Panc1 (cell line): ENCODE data around the gene DEUP1. TPM values are rescaled to one million over a fixed set of nuclear protein-coding genes. Genes with fewer than 3 reads are reported as not detected.

Experiments
- ATAC-seq: fragments of 200-7000 bp; cut with Tn5 transposase; 2 replicates; pipeline ENCODE4 v1.9.1; 2020; ENCODE audit warnings: mild to moderate bottlenecking, moderate library complexity
- BruUV-seq: library from RNA; stranded (reverse); fragments of 400-500 nt; replicated peaks from 2 replicates; lab custom pipeline; 2021; lab: Mats Ljungman, UMichigan
- CTCF ChIA-PET: fragments of 300-600 bp; sonication (Branson Sonifier 250); formaldehyde crosslinking; loops from one replicate; lab custom pipeline; 2022; ENCODE audit warnings: antibody characterized with exemption; lab: Charles Lee
- POLR2A ChIA-PET: fragments of 300-600 bp; sonication (Branson Sonifier 250); formaldehyde crosslinking; loops from one replicate; lab custom pipeline; 2022; ENCODE audit warnings: antibody characterized with exemption; lab: Charles Lee
- DNase-seq: peaks from one replicate; pipeline ENCODE4 v3.0.0-alpha.2; 2010; ENCODE audit warnings: low read depth, low spot score
- H3K27ac ChIP-seq: 2 replicates; pipeline ENCODE4 v1.5.1; 2011; ENCODE audit warnings: mild to moderate bottlenecking, low read length, inconsistent platforms
- H3K27me3 ChIP-seq: fragments of 200-500 bp; sonication (Bioruptor generic); 2 replicates; pipeline ENCODE4 v1.6.0; 2014; ENCODE audit warnings: low read length, inconsistent platforms; ENCODE audit not compliant: control insufficient read depth, insufficient read depth
- H3K36me3 ChIP-seq: fragments of 200-500 bp; sonication (Bioruptor generic); 2 replicates; pipeline ENCODE4 v1.5.1; 2014; ENCODE audit warnings: inconsistent platforms, mild to moderate bottlenecking, low read length, moderate library complexity; ENCODE audit not compliant: control insufficient read depth, insufficient read depth
- H3K4me1 ChIP-seq: 2 replicates; pipeline ENCODE4 v1.5.1; 2011; ENCODE audit warnings: inconsistent platforms, mild to moderate bottlenecking, low read length, moderate library complexity; ENCODE audit not compliant: control insufficient read depth, insufficient read depth
- H3K4me3 ChIP-seq, 2 experiments: 2 replicates each; pipeline ENCODE4 v1.5.1; 2011 to 2012; ENCODE audit warnings: low read depth in 2 of 2, low read length in 2 of 2, mild to moderate bottlenecking in 2 of 2, inconsistent platforms in 1 of 2, moderate library complexity in 1 of 2
- H3K9me3 ChIP-seq: fragments of 200-500 bp; sonication (Bioruptor generic); 2 replicates; pipeline ENCODE4 v1.5.1; 2014; ENCODE audit warnings: low read depth, mild to moderate bottlenecking, inconsistent platforms, low read length, moderate library complexity; ENCODE audit not compliant: control insufficient read depth, insufficient read depth
- CTCF ChIP-seq: fragments of 450-650 bp; IDR thresholded peaks from 2 replicates; pipeline ENCODE4 v1.5.1; 2017; ENCODE audit warnings: mild to moderate bottlenecking
- POLR2AphosphoS5 ChIP-seq: IDR thresholded peaks from 2 replicates; pipeline ENCODE4 v1.6.1; 2012; ENCODE audit warnings: mild to moderate bottlenecking, low read depth, low read length, moderate library complexity
- REST ChIP-seq, 2 experiments: IDR thresholded peaks; 2 replicates each; pipeline ENCODE4 v1.6.1; 2011 to 2012; ENCODE audit warnings: low read depth in 2 of 2, control low read depth in 1 of 2, low read length in 1 of 2, mild to moderate bottlenecking in 1 of 2, moderate library complexity in 1 of 2; ENCODE audit not compliant: insufficient read depth in 1 of 2
- SIN3A ChIP-seq: IDR thresholded peaks from 2 replicates; pipeline ENCODE4 v1.6.1; 2012; ENCODE audit warnings: low read depth, mild to moderate bottlenecking, low read length, moderate library complexity, borderline replicate concordance; ENCODE audit not compliant: insufficient read depth
- TCF7L2 ChIP-seq: IDR thresholded peaks from 2 replicates; pipeline ENCODE4 v1.6.1; 2011; ENCODE audit warnings: mild to moderate bottlenecking, low read depth, low read length, inconsistent platforms
- in situ Hi-C: cut with HindIII; loops from 2 replicates; pipeline ENCODE4 v1.10.0; 2016; ENCODE audit warnings: low sequenced_read_pairs, low pct_unique_long_range_greater_than_20kb
- intact Hi-C: fragments of 100-400 bp; cut with micrococcal nuclease; formaldehyde crosslinking; loops from one replicate; pipeline ENCODE4 v1.10.0; 2022; ENCODE audit not compliant: unreplicated experiment
- total RNA-seq: library from RNA; stranded (reverse); gene quantifications from one replicate; pipeline ENCODE4 v1.2.1, GENCODE V29; 2021; ENCODE audit not compliant: unreplicated experiment

DEUP1 gene
- total RNA-seq, 1 experiment from 2014 or later = not detected

DNA sequence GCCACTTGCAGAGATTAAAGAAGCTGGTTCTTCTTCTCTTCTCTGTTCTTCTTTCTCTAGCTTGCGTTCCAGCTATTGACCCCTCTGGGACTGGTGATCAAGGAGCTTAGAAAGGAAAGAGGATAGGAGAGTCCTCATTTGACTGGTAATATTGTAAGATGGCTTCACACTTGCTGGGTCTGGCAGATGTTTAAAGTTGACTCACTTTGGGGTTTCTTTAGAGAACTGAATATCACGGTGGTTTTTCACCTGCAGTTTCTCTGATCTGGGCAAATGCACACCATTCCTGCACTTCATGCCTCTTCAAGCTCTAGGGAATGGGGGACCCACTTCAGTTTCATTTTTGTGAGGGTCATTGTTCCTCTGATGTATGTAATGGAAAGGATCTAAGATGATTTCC is 41.8 kb upstream of the DEUP1 start:
- no peaks in the 10 kb centered on the region for H3K4me1 ChIP-seq
- ChIA-PET POLR2A (no interaction called here), CTCF (no interaction called here)
- no peak overlapping the region for H3K27ac ChIP-seq
- ATAC-seq (no peak), DNase-seq (no peak)
- H3K9me3 ChIP-seq = no peaks in the 10 kb centered on the region
- no peaks in the 10 kb centered on the region for H3K36me3 ChIP-seq
- no peak overlapping the region for H3K4me3 ChIP-seq
- TF ChIP-seq POLR2AphosphoS5 = no peak
- no peak for TF ChIP-seq SIN3A
- no peak for TF ChIP-seq REST (IDR thresholded peaks at IDR 0.05; ENCODE audit: insufficient read depth in 1 of 2, low read depth in 2 of 2, low read length in 1 of 2)
- no peak for TF ChIP-seq TCF7L2
- no peak for TF ChIP-seq CTCF
- H3K27me3 ChIP-seq = no peaks in the 10 kb centered on the region
- in situ Hi-C loops (no loop called here), intact Hi-C loops (no loop called here)
- BruUV-seq = no TSS peak

DNA sequence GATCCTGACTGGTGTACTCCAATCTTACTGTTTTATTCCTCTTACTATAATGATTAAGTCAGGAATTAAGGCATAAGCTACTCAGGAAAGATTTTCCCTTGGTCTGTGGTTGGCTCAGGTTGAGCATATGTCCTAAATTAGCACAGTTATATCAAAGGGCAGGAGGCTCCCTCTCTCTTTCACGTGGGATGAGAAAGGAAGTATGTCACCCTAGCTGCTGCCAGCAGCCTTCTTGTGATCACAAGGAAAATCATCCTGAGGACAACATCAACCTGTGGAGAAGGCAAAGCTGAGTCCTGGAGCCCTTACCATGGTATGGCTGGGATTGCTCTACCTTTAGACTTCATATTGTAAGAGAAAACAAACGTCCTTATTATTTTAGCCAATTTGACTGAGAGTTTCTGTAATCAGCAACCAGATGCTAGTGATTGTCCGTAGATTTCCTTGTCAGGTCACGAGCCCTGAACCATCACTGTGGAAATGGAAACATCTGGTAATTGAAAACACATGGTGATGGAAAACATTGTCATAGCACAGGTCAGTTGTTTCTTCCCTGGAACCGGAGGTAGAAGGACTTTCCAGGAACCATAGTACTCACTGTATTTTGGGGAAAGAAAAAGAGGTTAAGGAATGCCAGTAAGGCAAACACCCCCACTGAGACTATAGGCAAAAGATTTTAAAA is 40.6 kb upstream of the DEUP1 start:
- Histone ChIP-seq H3K36me3 (no peaks in the 10 kb centered on the region), H3K27ac (no peak overlapping the region), H3K4me3 (no peak overlapping the region), H3K27me3 (no peaks in the 10 kb centered on the region), H3K4me1 (no peaks in the 10 kb centered on the region), H3K9me3 (no peaks in the 10 kb centered on the region)
- BruUV-seq = no TSS peak
- in situ Hi-C loops = no loop called here
- ChIA-PET CTCF (interaction anchor here (0.6 kb wide), 1 partner anchor 11 kb away, joined by 4 read pairs; no protein-coding TSS in a partner anchor), POLR2A (no interaction called here)
- intact Hi-C loops = loop anchor here (10.0 kb wide), 1 partner anchor 55 kb away; no protein-coding TSS in a partner anchor
- no peak for ATAC-seq
- no peak for DNase-seq
- no peak for TF ChIP-seq CTCF
- TF ChIP-seq SIN3A = no peak
- TF ChIP-seq TCF7L2 = no peak
- no peak for TF ChIP-seq REST (IDR thresholded peaks at IDR 0.05; ENCODE audit: insufficient read depth in 1 of 2, low read depth in 2 of 2, low read length in 1 of 2)
- no peak for TF ChIP-seq POLR2AphosphoS5
